Stomach (tissue), 9 donors: ENCODE results near the gene BMPR1B. TPM values are rescaled to one million over a fixed set of nuclear protein-coding genes. Genes with fewer than 3 reads are reported as not detected.

ENCODE experiments used
- DNase-seq, 2 donors: peaks; one replicate each; pipeline versions ENCODE4 v3.0.0 to v3.0.0-alpha.2; 2013 to 2019
- H3K27ac ChIP-seq, 5 donors: fragments of 200-600 bp in 4 of 5; sonication (generic) in 4 of 5; one replicate each; pipeline ENCODE4 v1.5.1; 2013 to 2019; ENCODE audit warnings: mild to moderate bottlenecking in 1 of 5, moderate library complexity in 1 of 5
- H3K27me3 ChIP-seq, 3 donors: fragments of 200-600 bp; sonication (generic); one replicate each; pipeline ENCODE4 v1.5.1; 2017 to 2019; ENCODE audit warnings: mixed run types in 1 of 3
- H3K36me3 ChIP-seq, 4 donors: fragments of 200-600 bp; sonication (generic); 1 replicate in 3 of 4; 2 replicates in 1 of 4; pipeline ENCODE4 v1.5.1; 2016 to 2019
- H3K4me1 ChIP-seq, 4 donors: fragments of 200-600 bp; sonication (generic); one replicate each; pipeline ENCODE4 v1.5.1; 2016 to 2019
- H3K4me3 ChIP-seq, 4 donors: fragments of 200-600 bp; sonication (generic) in 3 of 4; one replicate each; pipeline ENCODE4 v1.5.1; 2016 to 2019; ENCODE audit warnings: mild to moderate bottlenecking in 1 of 4
- H3K9me3 ChIP-seq, 4 donors: fragments of 200-600 bp; sonication (generic); one replicate each; pipeline ENCODE4 v1.5.1; 2016 to 2019
- EP300 ChIP-seq: sonication (generic); formaldehyde crosslinking; IDR thresholded peaks from one replicate; pipeline ENCODE4 v1.6.1; 2017; ENCODE audit warnings: antibody characterized with exemption
- POLR2A ChIP-seq, 4 donors: fragments of 450-650 bp; IDR thresholded peaks; one replicate each; pipeline ENCODE4 v1.6.1; 2016; ENCODE audit warnings: antibody characterized with exemption in 4 of 4, control low read depth in 2 of 4, mild to moderate bottlenecking in 1 of 4, moderate library complexity in 1 of 4
- POLR2AphosphoS5 ChIP-seq, 3 donors: sonication (generic); formaldehyde crosslinking; IDR thresholded peaks; one replicate each; pipeline ENCODE4 v1.6.1; 2016; ENCODE audit warnings: antibody characterized with exemption in 3 of 3
- WGBS, 5 donors: extraction: QIAGEN DNeasy Blood & Tissue Kit in 3 of 5; methylation state at CpG; one replicate each; pipeline versions ENCODE4 v1.1.5 to v1.1.7; 2013 to 2018; 5-methylcytosine and 5-hydroxymethylcytosine counted together
- intact Hi-C: fragments of 100-400 bp; cut with DNase I; formaldehyde crosslinking; loops from one replicate; pipeline ENCODE4 v1.15.1; 2023; ENCODE audit warnings: low total_unique reads
- polyA plus RNA-seq, 3 donors: library from polyadenylated mRNA; stranded (reverse); fragments of 200-250 nt; gene quantifications; one replicate each; pipeline ENCODE4 v1.2.3, GENCODE V29; 2013
- total RNA-seq, 5 donors: library from RNA; depleted of rRNA; stranded (reverse); fragments of >200 nt; gene quantifications; one replicate each; pipeline versions ENCODE4 v1.1.0 to v1.2.3, GENCODE V29; 2014 to 2016
- TF ChIP-seq, protein P1 (sequence below), 7 experiments: fragments of 450-650 bp in 4 of 7; fragments of 200-600 bp in 3 of 7; sonication (generic) in 3 of 7; IDR thresholded peaks; one replicate each; pipeline ENCODE4 v1.5.1; 2016 to 2019; ENCODE audit warnings: antibody characterized with exemption in 7 of 7, control low read depth in 2 of 7, mild to moderate bottlenecking in 1 of 7
- donor health status: healthy with polysubstance abuse.
- donor health status: Bipolar disorder and iron deficiency.
- donor health status: healthy.

The BMPR1B gene
- total and polyA plus RNA-seq, 8 donors = 0.37 to 29.8 (median 1.5) TPM; not detected in 1

DNA sequence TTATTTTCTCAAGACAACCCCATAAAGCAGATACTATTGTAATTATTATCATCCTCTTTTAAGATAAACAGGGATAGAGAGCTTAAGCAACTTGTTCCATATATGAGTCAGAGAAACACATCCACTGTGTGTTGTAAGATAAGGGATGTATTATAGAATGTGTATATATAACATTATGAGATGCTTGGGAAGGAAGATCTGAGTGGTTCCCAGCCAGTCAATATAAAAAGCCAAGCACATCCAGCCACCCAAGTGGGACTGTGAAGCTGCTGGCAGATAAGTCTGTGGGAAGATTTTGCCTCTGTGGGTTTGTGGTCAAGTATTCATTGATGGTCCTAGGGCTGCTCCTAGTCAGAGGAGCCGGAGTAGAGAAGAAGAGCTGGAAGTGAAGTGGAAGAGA is 16.5 kb upstream of the BMPR1B start:
- Histone ChIP-seq H3K4me1 (no peaks in the 10 kb centered on the region), H3K9me3 (no peaks in the 10 kb centered on the region), H3K4me3 (no peak overlapping the region), H3K27ac (no peak overlapping the region), H3K36me3 (no peaks in the 10 kb centered on the region), H3K27me3 (no peaks in the 10 kb centered on the region)
- TF ChIP-seq, protein P1, sequence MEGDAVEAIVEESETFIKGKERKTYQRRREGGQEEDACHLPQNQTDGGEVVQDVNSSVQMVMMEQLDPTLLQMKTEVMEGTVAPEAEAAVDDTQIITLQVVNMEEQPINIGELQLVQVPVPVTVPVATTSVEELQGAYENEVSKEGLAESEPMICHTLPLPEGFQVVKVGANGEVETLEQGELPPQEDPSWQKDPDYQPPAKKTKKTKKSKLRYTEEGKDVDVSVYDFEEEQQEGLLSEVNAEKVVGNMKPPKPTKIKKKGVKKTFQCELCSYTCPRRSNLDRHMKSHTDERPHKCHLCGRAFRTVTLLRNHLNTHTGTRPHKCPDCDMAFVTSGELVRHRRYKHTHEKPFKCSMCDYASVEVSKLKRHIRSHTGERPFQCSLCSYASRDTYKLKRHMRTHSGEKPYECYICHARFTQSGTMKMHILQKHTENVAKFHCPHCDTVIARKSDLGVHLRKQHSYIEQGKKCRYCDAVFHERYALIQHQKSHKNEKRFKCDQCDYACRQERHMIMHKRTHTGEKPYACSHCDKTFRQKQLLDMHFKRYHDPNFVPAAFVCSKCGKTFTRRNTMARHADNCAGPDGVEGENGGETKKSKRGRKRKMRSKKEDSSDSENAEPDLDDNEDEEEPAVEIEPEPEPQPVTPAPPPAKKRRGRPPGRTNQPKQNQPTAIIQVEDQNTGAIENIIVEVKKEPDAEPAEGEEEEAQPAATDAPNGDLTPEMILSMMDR (IDR thresholded peaks at IDR 0.05) = no peak
- TF ChIP-seq POLR2AphosphoS5 (IDR thresholded peaks at IDR 0.05) (no peak), POLR2A (IDR thresholded peaks at IDR 0.05) (no peak), EP300 (no peak)
- intact Hi-C loops = no loop called here
- DNase-seq = no peak
- WGBS, 5 donors = 76 to 97% (median 92%) methylated on average over 1 of the region's 1 CpG

DNA sequence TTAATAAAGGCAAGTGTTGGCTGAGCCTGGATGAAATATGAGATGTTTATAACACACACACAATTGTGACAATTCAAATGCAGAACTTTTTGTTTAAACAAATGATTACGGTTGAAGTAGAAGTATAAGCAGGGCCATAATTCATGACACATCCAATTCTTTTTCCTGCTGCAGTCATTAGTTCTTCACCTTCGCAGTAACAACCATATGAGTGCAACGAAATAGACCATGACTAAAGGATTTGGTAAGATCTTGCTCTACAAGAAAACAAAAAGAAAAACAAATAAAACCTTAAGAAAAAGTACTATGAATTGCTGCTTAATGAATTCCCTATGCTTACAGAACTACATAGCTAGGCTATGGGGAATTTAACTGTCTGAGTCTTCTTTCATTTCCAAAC is 13.9 kb upstream of the BMPR1B start:
- Histone ChIP-seq H3K9me3 (no peaks in the 10 kb centered on the region), H3K4me3 (no peak overlapping the region), H3K36me3 (no peaks in the 10 kb centered on the region), H3K27ac (no peak overlapping the region), H3K27me3 (no peaks in the 10 kb centered on the region), H3K4me1 (no peaks in the 10 kb centered on the region)
- intact Hi-C loops = no loop called here
- DNase-seq = no peak
- TF ChIP-seq POLR2A (IDR thresholded peaks at IDR 0.05) (no peak), EP300 (no peak)
- TF ChIP-seq, protein P1 (IDR thresholded peaks at IDR 0.05) = no peak
- 67 to 71% (median 67%) methylated on average over 3 of the region's 3 CpGs for WGBS, 5 donors

DNA sequence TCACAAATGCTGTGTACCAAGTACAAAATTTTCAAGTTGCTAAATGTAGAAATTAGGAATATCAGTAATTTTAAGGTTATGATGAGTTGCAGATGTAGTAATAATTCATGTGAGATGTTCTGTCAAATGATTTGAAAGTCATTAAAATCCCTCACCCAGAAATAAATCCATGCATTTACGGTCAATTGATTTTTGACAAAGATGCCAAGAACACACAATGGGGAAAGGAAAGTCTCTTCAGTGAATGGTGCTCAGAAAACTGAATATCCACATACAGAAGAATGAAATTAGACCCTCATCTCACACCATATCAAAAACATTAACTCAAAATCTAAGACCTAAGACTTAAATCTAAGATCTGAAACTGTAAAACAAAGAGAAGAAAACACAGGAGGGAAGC is 12.9 kb upstream of the BMPR1B start:
- TF ChIP-seq POLR2AphosphoS5 (IDR thresholded peaks at IDR 0.05) (no peak), EP300 (no peak), POLR2A (IDR thresholded peaks at IDR 0.05) (no peak)
- TF ChIP-seq, protein P1 (IDR thresholded peaks at IDR 0.05) = no peak
- Histone ChIP-seq H3K9me3 (no peaks in the 10 kb centered on the region), H3K27me3 (no peaks in the 10 kb centered on the region), H3K4me3 (no peak overlapping the region), H3K4me1 (no peaks in the 10 kb centered on the region), H3K36me3 (no peaks in the 10 kb centered on the region), H3K27ac (no peak overlapping the region)
- DNase-seq = no peak
- WGBS, 5 donors = 94 to 98% (median 97%) methylated on average over 1 of the region's 1 CpG
- intact Hi-C loops = no loop called here

DNA sequence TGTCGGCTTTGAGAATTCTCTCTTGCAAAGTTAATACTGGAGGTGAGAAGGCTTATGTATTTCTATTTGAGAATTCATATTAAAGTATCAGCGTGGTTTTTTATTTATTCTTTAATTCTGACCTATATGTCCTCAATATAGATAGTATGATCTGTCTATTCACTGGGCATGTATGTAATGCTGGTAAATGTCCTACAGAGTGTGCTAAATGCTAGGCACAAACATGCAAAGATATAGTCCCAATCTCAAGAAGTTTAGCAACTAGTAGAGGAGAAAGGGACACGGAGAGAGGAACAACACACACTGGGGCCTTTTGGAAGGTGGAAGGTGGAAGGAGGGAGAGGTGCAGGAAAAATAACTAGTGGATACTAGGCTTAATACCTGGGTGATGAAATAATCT is 11.0 kb upstream of the BMPR1B start:
- TF ChIP-seq, protein P1 (IDR thresholded peaks at IDR 0.05) = no peak
- TF ChIP-seq EP300 = no peak
- TF ChIP-seq POLR2AphosphoS5 (IDR thresholded peaks at IDR 0.05) = no peak
- no peak for TF ChIP-seq POLR2A (IDR thresholded peaks at IDR 0.05)
- WGBS, 5 donors = 78 to 88% (median 83%) methylated on average over 3 of the region's 3 CpGs
- intact Hi-C loops = no loop called here

More for the DNA sequence above, 11.0 kb upstream of the BMPR1B start:
- Histone ChIP-seq H3K36me3 (no peaks in the 10 kb centered on the region), H3K4me1 (no peaks in the 10 kb centered on the region), H3K4me3 (no peak overlapping the region), H3K27ac (no peak overlapping the region), H3K9me3 (no peaks in the 10 kb centered on the region), H3K27me3 (no peaks in the 10 kb centered on the region)
- no peak for DNase-seq
